Left hindlimb (tissue), 1 donor: ENCODE measurements around the gene HERC6.
"Not testable (repeated sequence)": the region's sequence is repeated elsewhere in the genome, so short reads cannot be mapped to it uniquely, and the experiment has no call there.

Experiments
- DNase-seq: peaks from one replicate; pipeline ENCODE4 v3.0.0-alpha.2; 2018

HERC6 gene

GRCh38 chr4:88391703-88392102, 13.1 kb downstream of the HERC6 start:
- DNase-seq = no peak

- no peak for DNase-seq
Observed at GRCh38 chr4:88396681-88397080, 18.0 kb downstream of the HERC6 start.

GRCh38 chr4:88398381-88398780, 19.7 kb downstream of the HERC6 start:
- no peak for DNase-seq

- no peak for DNase-seq
Observed at GRCh38 chr4:88409206-88409605, 30.6 kb downstream of the HERC6 start.

GRCh38 chr4:88409789-88410188, 31.1 kb downstream of the HERC6 start:
- no peak for DNase-seq

GRCh38 chr4:88411491-88412096, 32.9 kb downstream of the HERC6 start:
- no peak for DNase-seq

- no peak for DNase-seq
Observed at GRCh38 chr4:88413801-88414200, 35.1 kb downstream of the HERC6 start.

- DNase-seq = no peak
Observed at GRCh38 chr4:88414755-88415154, 36.1 kb downstream of the HERC6 start.

- no peak for DNase-seq
Observed at GRCh38 chr4:88415982-88416381, 37.3 kb downstream of the HERC6 start.

GRCh38 chr4:88418411-88418810, 39.8 kb downstream of the HERC6 start:
- no peak for DNase-seq

- DNase-seq = no peak
Observed at GRCh38 chr4:88419874-88420273, 41.2 kb downstream of the HERC6 start.

GRCh38 chr4:88420844-88421243, 42.2 kb downstream of the HERC6 start:
- no peak for DNase-seq

- no peak for DNase-seq
Observed at GRCh38 chr4:88422403-88422802, 43.8 kb downstream of the HERC6 start.

GRCh38 chr4:88429401-88429800, 50.7 kb downstream of the HERC6 start:
- DNase-seq = no peak

GRCh38 chr4:88435987-88436693, 57.5 kb downstream of the HERC6 start:
- DNase-seq = no peak

GRCh38 chr4:88437873-88438272, 59.2 kb downstream of the HERC6 start:
- not testable (repeated sequence) for DNase-seq

- no peak for DNase-seq
Observed at GRCh38 chr4:88439161-88439760, 60.6 kb downstream of the HERC6 start.

GRCh38 chr4:88440146-88440545, 61.5 kb downstream of the HERC6 start:
- no peak for DNase-seq

GRCh38 chr4:88441696-88442095, 63.0 kb downstream of the HERC6 start:
- DNase-seq = no peak

GRCh38 chr4:88442689-88443191, 64.1 kb downstream of the HERC6 start:
- no peak for DNase-seq

- DNase-seq = no peak
Observed at GRCh38 chr4:88443486-88443885, 64.8 kb downstream of the HERC6 start.

- no peak for DNase-seq
Observed at GRCh38 chr4:88445252-88445651, 66.6 kb downstream of the HERC6 start.

- no peak for DNase-seq
Observed at GRCh38 chr4:88446124-88446523, 67.5 kb downstream of the HERC6 start.
